ENCODE results near the gene ITSN2. TPM values are rescaled to one million over a fixed set of nuclear protein-coding genes. Genes with fewer than 3 reads are reported as not detected.

Gene ITSN2
- polyA plus RNA-seq, 1 donor from 2014 or later: 10.6 TPM

DNA sequence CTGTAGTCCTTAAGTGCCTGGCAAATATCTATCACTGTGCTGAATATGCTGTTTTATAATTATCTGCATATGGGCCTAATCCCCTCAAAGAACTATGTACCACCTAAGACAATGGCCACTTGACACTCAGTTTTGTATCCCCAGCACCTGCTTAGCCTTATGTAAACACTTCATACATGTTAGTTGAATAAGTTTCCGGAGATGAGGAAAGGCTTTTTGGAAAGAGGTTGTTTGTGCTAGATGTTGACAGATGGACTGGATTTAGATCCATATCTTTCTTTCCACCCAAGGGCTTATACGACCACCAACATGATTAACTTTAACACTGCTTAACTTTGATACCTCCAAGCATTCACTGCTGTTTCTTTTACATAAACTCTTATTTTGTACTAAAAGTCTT is 122.2 kb downstream of the ITSN2 start:
- Histone ChIP-seq H3K36me3 (ENCODE audit: insufficient read depth, low read length) (no peaks in the 10 kb centered on the region), H4K20me1 (ENCODE audit: insufficient read depth) (no peaks in the 10 kb centered on the region), H3F3A (ENCODE audit: insufficient read depth, low read length, poor library complexity, severe bottlenecking) (no peaks in the 10 kb centered on the region), H3K4me3 (ENCODE audit: low read length) (no peak overlapping the region), H3K27ac (ENCODE audit: low read length) (no peak overlapping the region), H2AFZ (ENCODE audit: low read depth, low read length) (no peak overlapping the region), H3K9me2 (ENCODE audit: insufficient read depth, low read length) (no peaks in the 10 kb centered on the region), H3K79me2 (replicated peaks; ENCODE audit: insufficient read depth, low read length) (no peaks in the 10 kb centered on the region), H3K27me3 (ENCODE audit: insufficient read depth, low read depth, low read length) (no peaks in the 10 kb centered on the region), H3K9me3 (ENCODE audit: low read length) (no peaks in the 10 kb centered on the region), H3K4me2 (ENCODE audit: low read length) (no peak overlapping the region), H3K9ac (ENCODE audit: low read length) (no peak overlapping the region)
- TF ChIP-seq EZH2 (IDR thresholded peaks at IDR 0.05; ENCODE audit: borderline replicate concordance, insufficient read depth, low read length, poor library complexity, severe bottlenecking) (no peak), MXI1 (conservative IDR thresholded peaks at IDR 0.05; ENCODE audit: poor library complexity, severe bottlenecking) (no peak), SMC3 (conservative IDR thresholded peaks at IDR 0.05; ENCODE audit: poor library complexity) (no peak), EP300 (conservative IDR thresholded peaks at IDR 0.05; ENCODE audit: poor library complexity, severe bottlenecking) (no peak)

DNA sequence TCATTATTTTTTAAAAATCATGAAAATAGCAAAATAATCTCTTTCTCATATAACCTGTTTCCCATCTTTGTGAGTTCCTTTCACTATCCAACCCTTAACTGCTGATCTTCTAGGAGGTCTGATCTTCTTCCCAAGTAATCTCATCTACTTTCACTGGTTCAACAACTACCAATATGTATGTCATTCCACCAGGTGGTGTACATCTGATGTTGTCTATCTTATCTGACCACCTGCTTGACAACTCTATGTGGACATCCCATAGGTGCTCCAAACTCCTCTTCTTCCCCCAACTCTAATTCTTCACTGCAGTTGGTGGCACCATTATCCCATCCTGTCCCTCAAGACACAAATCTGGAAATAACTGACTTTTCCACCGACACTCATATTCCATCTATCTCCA is 123.0 kb downstream of the ITSN2 start:
- no peak overlapping the region for H2AFZ ChIP-seq (ENCODE audit: low read depth, low read length)
- no peaks in the 10 kb centered on the region for H3K27me3 ChIP-seq (ENCODE audit: insufficient read depth, low read depth, low read length)
- H4K20me1 ChIP-seq (ENCODE audit: insufficient read depth): no peaks in the 10 kb centered on the region
- H3K9me3 ChIP-seq (ENCODE audit: low read length): no peaks in the 10 kb centered on the region
- H3K9me2 ChIP-seq (ENCODE audit: insufficient read depth, low read length): no peaks in the 10 kb centered on the region
- H3K79me2 ChIP-seq (replicated peaks; ENCODE audit: insufficient read depth, low read length): no peaks in the 10 kb centered on the region
- no peak for TF ChIP-seq RAD21 (conservative IDR thresholded peaks at IDR 0.05)
- H3K4me3 ChIP-seq (ENCODE audit: low read length): no peak overlapping the region
- no peaks in the 10 kb centered on the region for H3F3A ChIP-seq (ENCODE audit: insufficient read depth, low read length, poor library complexity, severe bottlenecking)
- H3K4me2 ChIP-seq (ENCODE audit: low read length): no peak overlapping the region
- no peaks in the 10 kb centered on the region for H3K36me3 ChIP-seq (ENCODE audit: insufficient read depth, low read length)
- H3K9ac ChIP-seq (ENCODE audit: low read length): no peak overlapping the region
- no peak overlapping the region for H3K27ac ChIP-seq (ENCODE audit: low read length)

DNA sequence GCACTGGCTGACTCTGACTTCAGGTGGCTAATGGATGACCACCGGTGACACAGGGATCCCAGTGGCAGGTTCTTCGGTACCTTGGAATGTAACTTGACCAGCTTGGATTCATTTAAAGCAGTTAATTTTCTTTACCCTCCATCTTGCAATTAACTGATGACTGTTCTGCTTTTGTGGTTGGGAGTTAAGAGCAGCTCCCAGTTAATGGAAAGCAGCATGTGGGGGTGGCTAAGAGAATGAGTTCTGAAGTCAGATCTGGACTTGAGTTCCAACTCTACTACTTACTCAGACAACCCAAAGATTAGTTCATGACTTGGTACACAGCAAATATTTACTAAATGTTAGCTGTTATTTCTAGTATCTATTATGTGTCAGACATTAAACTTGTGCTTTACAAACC is 127.0 kb downstream of the ITSN2 start:
- no peak for TF ChIP-seq EP300 (conservative IDR thresholded peaks at IDR 0.05; ENCODE audit: poor library complexity, severe bottlenecking)
- TF ChIP-seq, protein P1, sequence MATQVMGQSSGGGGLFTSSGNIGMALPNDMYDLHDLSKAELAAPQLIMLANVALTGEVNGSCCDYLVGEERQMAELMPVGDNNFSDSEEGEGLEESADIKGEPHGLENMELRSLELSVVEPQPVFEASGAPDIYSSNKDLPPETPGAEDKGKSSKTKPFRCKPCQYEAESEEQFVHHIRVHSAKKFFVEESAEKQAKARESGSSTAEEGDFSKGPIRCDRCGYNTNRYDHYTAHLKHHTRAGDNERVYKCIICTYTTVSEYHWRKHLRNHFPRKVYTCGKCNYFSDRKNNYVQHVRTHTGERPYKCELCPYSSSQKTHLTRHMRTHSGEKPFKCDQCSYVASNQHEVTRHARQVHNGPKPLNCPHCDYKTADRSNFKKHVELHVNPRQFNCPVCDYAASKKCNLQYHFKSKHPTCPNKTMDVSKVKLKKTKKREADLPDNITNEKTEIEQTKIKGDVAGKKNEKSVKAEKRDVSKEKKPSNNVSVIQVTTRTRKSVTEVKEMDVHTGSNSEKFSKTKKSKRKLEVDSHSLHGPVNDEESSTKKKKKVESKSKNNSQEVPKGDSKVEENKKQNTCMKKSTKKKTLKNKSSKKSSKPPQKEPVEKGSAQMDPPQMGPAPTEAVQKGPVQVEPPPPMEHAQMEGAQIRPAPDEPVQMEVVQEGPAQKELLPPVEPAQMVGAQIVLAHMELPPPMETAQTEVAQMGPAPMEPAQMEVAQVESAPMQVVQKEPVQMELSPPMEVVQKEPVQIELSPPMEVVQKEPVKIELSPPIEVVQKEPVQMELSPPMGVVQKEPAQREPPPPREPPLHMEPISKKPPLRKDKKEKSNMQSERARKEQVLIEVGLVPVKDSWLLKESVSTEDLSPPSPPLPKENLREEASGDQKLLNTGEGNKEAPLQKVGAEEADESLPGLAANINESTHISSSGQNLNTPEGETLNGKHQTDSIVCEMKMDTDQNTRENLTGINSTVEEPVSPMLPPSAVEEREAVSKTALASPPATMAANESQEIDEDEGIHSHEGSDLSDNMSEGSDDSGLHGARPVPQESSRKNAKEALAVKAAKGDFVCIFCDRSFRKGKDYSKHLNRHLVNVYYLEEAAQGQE (IDR thresholded peaks at IDR 0.05; ENCODE audit: borderline replicate concordance): no peak
- TF ChIP-seq SMC3 (conservative IDR thresholded peaks at IDR 0.05; ENCODE audit: poor library complexity): no peak
- TF ChIP-seq POLR2AphosphoS5 (IDR thresholded peaks at IDR 0.05): no peak
- TF ChIP-seq RAD21 (conservative IDR thresholded peaks at IDR 0.05): no peak
- no peak for TF ChIP-seq TAF1 (IDR thresholded peaks at IDR 0.05; ENCODE audit: low read depth)
- TF ChIP-seq EZH2 (IDR thresholded peaks at IDR 0.05; ENCODE audit: borderline replicate concordance, insufficient read depth, low read length, poor library complexity, severe bottlenecking): no peak
- TF ChIP-seq, protein P2, sequence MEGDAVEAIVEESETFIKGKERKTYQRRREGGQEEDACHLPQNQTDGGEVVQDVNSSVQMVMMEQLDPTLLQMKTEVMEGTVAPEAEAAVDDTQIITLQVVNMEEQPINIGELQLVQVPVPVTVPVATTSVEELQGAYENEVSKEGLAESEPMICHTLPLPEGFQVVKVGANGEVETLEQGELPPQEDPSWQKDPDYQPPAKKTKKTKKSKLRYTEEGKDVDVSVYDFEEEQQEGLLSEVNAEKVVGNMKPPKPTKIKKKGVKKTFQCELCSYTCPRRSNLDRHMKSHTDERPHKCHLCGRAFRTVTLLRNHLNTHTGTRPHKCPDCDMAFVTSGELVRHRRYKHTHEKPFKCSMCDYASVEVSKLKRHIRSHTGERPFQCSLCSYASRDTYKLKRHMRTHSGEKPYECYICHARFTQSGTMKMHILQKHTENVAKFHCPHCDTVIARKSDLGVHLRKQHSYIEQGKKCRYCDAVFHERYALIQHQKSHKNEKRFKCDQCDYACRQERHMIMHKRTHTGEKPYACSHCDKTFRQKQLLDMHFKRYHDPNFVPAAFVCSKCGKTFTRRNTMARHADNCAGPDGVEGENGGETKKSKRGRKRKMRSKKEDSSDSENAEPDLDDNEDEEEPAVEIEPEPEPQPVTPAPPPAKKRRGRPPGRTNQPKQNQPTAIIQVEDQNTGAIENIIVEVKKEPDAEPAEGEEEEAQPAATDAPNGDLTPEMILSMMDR (IDR thresholded peaks at IDR 0.05; ENCODE audit: poor library complexity, severe bottlenecking): no peak
- TF ChIP-seq MXI1 (conservative IDR thresholded peaks at IDR 0.05; ENCODE audit: poor library complexity, severe bottlenecking): no peak
- no peak overlapping the region for H3K27ac ChIP-seq (ENCODE audit: low read length)

More for the DNA sequence above, 127.0 kb downstream of the ITSN2 start:
- Histone ChIP-seq H3K79me2 (replicated peaks; ENCODE audit: insufficient read depth, low read length) (no peaks in the 10 kb centered on the region), H3K4me2 (ENCODE audit: low read length) (no peak overlapping the region), H3K36me3 (ENCODE audit: insufficient read depth, low read length) (no peaks in the 10 kb centered on the region), H3K9me2 (ENCODE audit: insufficient read depth, low read length) (no peaks in the 10 kb centered on the region), H3K9me3 (ENCODE audit: low read length) (no peaks in the 10 kb centered on the region), H4K20me1 (ENCODE audit: insufficient read depth) (no peaks in the 10 kb centered on the region), H3K27me3 (ENCODE audit: insufficient read depth, low read depth, low read length) (no peaks in the 10 kb centered on the region), H2AFZ (ENCODE audit: low read depth, low read length) (no peak overlapping the region), H3K9ac (ENCODE audit: low read length) (no peak overlapping the region), H3K4me3 (ENCODE audit: low read length) (no peak overlapping the region), H3F3A (ENCODE audit: insufficient read depth, low read length, poor library complexity, severe bottlenecking) (no peaks in the 10 kb centered on the region)
